ENCODE data around the gene C12orf42. TPM values are rescaled to one million over a fixed set of nuclear protein-coding genes. Genes with fewer than 3 reads are reported as not detected.

The C12orf42 gene
- total RNA-seq, 1 donor from 2014 or later, result not detected

DNA sequence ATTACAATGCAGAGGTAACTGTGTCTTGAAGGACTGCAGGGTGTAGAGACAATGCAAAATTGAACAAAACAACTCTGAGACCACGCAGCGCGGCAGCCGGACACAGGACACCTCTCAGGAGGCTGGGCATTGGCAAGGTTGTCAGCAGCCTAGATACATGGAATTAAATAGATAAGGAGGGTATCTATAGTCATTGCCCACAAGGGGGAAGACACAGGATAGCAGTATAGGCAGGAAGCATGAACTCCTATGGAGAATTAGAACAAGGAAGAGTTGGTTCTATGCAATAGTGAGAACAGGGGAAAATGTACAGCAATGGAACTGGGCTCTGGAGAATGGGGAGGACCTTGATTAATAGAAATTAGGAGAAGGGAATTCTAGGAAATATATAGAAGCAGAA is 164.1 kb downstream of the C12orf42 start:
- DNase-seq, result no peak

DNA sequence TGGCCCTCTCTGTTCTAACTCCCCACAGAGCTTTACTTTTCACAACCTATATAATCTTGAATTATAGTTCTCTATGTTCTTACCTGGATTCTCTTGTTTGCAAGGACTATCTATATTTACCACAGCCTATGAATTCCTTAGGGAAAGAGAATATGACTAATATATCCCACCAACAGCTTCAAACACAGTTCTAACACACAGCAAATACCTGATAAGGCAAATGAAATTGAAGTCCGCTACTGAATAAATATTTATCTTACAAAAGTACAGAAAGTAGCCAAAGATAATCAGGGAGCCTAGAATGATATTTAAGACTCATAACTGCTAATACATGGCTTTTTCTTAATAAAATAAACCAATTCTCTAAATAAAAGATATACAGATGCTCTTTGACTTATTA is 165.1 kb downstream of the C12orf42 start:
- DNase-seq, result no peak

DNA sequence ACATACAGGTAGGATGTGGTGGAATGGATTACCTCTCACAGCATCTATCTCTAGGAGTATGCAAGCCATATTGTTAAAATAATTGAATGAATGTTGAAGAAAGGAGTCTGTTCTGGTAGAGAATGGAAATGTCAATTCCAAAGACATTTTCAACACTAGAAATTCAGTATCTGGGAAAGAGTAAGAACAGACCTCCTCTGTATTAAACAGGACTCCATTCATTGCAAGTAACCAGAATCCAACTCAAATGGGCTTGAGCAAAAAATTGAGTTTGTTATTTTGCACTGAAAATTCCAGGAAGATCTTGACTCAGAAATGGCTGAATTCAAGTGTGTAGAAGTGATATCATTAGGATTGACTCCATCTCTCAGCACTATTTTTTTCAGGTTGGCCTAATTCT is 168.1 kb downstream of the C12orf42 start:
- DNase-seq, result no peak

DNA sequence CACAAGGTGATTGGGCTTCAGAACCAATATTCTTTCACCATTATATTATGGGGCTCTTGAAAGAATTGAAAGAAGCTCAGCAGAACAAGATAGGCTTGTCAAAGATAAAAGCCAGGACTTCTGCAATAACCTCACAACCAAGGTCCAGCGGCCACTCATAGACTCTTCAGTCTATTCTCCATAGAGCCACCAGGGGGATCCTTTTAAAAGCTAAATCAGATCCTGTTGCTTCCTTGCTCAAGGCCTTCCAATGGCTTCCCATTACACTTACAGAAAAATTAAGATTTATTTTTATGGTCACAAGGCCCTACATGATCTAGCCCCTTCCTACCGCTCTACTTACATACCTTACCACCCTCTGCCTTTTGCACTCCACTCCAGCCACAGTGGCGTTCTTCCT is 169.6 kb downstream of the C12orf42 start:
- no peak for DNase-seq

DNA sequence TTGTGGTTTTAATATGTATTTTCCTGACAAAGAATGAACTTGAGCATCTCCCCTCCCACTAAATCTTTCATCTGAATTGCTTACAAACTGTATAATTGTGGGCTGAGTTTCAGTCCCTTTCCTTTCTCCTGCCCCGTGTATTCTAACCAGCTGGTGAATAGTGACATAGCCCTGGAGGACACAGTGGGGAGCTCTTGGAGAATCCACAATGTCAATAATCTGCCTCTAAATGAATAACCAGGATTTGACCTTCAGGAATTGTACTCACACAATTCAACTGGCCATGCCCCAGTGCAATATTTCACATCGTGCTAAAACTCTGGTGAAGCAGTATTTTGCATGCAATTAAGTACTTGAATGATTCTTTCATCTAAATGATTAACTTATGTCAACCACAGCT is 177.2 kb downstream of the C12orf42 start:
- DNase-seq, result no peak

DNA sequence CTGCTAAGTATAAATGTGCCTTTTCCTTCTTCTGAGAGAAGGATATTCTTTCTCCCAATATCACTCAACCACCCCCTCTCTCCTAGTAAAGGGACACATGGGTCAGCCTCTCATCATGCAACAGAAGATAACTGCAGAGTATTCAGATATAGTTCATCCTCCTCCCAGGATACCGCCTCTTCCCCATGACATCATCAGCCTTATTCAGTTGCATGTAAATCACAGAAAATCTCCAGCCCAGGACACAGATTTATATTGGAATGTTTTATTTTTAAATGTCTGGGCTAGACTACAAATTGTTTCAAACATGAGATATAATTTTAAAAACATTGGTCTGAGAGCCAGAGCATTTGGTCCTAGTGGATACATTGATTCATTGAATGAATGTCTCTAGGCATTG is 178.5 kb downstream of the C12orf42 start:
- DNase-seq, result no peak

DNA sequence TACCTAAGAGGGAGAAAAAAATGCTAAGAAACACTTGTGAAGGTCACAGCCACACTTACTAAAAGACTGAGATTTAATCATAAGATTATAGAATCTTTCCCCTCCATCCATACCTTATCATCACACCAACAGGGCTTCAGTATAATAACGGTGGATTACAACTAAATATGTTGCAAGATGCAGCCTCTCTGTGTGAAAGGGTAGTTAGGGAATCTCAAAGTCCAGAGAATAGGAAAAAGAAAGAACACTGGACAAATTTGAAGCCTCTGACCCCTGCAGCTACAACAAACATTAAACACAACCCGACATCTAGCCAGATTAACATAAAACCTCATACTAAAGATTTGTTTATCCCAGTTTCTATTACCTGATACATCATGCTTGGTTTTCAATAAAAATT is 181.0 kb downstream of the C12orf42 start:
- no peak for DNase-seq

DNA sequence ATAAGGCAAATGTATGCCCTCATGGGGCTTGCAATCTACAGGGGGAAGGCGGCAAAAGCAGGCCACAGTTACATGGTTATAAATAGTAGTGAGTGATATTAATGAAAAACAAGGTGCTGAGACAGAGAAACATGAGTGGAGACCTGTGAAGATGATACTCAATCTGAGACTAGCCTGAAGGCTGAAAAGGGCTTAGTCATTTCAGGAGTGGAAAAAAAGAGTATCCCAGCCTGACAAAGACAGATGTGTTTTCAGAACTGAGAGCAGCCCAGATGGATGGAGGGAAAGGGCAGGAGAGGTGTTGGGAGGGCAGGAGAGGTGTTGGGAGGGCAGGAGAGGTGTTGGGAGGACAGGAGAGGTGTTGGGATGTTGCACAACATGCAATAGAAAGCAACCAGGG is 181.9 kb downstream of the C12orf42 start:
- no peak for DNase-seq

DNA sequence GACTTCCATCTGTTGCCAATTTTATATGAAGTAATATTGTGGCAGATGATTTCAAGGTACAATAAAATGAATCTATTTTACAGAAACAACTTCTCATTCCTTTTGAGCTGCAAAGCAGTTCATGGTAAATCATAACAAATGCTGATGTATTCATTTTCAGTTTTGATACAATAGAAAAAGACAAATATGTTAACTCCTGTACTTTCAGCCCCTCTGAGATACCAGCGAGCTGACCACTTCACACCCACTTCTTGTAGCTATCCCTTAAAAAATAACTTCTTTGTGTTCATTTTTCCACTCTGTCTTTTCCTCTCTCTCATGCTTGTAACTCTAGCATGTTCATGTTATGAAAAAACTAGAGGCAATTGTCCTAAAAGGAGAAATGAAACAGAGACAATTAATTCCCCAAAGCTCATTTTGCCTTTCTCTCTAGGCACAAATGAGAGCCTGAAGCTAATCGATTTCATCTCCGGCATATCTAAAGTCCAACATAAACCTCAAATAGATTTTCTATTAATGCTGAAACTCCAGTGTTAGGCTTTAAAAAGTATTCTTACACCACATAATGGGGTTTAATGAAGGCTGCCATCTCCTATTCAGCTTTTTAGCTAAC is 182.9 kb downstream of the C12orf42 start:
- no peak for DNase-seq

DNA sequence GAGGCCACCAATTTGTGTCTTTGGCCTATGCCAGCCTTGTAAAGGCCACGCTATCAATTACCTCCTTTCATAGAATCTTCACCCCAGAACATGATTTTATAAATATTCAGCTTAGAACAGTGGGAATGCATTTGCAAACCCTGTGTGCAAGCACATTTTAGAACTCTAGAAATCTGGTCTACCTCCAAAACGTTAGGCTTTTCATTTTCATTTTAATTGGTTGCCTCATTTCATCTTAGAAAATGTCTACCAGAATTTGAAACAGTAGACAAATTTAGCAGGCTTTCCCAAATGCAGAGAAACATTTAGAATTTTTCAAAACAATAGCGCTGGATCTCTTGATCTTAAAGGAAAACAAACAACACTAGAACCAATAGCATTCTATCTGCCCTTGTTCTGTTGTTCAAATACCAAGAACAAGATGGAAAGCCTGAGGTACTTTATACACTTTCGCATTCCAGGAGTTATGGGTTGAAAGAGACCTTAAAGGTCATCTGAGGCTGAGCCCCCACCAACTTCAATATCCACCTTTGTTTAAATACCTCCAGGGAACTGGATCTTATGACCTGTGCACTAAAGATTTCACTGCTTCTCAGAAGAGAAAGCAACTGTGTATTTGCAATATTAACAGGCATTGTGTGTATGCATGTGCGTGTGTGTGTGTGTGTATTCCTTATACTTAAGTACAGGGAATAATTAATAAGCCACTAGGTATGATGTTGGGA is 185.1 kb downstream of the C12orf42 start:
- no peak for DNase-seq

DNA sequence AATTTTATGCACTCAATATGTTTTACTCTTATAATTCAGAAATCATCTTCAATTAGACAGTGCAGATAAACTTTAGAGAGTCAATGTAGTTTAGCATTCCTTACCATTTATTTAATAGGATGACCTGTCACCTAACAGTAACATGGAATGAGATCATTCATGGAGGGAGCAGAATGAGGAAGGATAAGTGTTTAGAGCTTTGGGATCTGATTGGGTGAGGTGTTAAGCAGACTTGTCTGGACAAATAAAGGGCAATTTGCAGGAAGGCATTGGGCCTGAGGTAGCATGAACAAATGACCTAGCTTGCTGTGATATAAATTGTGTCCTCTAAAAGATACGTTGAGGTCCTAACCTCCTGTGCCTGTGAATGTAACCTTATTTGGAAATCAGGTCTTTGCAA is 187.4 kb downstream of the C12orf42 start:
- no peak for DNase-seq

DNA sequence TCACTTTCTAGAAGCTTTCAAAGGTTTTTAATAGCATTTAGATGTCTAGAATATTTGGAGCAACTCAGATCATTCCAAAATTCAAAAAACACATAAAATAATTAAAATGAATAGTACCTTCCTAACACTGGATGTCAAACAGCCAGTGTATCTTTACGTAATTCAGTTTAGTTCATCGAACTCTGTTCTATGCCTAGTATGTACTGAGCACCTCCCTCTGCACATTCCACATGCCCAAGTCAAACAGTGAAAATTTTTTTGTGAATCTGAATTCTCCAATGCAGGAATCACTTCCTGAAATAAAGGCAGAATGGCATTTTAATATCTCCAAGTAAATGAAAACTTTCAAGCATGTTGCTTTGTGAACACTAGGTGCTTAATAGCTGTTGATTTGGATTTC is 192.3 kb downstream of the C12orf42 start:
- DNase-seq, result no peak

DNA sequence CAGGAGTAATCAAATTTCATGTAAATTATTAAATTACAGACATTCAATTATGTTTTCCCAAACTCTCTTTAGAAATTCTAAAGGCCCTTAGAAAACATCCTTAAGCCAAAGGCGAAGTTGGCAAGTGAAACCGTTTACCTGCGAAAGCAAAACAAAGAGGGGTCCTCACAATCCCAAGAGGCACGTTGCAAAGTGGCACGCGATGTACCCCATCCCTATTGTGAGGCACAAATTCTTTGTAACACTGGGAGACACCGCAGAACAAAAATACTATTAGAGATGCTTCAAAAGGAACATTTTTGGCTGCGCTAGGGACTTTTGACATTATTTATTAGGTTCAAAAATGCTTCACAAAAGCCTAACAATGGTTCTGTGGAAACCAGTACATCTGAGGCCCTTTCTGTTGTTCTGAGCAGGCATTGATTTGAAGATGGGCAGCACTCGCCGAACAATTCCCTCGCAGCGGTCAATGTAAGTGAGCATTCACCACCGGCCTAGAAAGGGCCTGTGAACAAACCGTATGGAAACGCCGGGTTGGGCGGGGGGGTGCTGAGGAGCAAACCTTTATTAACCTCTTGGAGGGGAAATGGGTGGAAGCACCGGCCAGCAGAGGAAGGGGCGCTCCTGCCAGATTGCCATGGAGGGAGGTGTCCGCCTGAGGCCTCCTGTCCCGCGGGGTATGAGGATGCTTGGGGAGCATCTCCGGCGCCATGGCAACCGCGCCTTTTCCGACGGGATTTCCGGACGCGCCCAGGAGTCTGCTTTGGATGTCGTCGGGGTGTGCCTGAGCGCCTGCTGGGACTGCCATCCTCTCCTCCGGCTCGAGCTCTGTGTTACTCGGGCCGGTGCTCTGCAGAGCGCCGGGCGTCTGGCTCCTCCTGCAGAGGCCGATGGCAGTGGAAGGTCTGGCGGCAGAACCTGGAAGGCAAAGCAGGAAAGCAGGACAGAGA is 193.9 kb downstream of the C12orf42 start:
- no peak for DNase-seq

DNA sequence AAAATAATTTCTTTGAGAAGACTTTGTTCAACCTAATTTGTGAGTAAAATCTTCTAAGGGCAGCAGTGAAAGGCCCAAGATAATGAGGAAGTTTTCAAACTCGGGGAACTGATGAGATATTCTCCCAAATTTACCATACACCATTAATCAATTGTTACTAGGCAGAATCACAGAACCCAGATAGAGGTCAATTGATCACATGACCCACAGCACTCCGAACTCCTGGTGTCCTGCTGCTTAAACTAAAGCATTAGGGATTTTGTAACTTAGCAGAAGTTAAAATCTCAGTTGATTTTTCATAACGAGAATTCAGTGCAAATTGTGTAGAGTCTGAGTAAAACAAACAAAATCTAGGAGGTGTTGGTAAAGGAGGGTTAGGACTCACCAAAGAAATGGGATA is 207.8 kb downstream of the C12orf42 start:
- no peak for DNase-seq

DNA sequence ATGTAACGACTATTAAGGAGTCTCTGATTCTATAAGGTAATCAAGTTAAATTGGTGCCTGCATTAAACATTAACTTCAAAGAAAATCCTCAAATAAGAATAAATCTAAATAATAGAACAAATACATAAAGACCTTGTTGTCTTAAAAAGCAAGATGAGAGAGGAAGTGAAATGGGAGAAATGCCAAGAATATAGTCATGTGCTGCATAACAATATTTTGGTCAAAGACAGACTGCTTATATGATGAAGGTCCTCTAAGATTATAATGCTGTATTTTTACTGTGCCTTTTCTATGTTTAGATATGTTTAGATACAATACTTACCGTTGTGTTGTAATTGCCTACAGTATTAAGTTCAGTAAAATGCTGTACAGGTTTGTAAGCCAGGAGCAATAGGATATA is 213.6 kb downstream of the C12orf42 start:
- DNase-seq, result no peak

DNA sequence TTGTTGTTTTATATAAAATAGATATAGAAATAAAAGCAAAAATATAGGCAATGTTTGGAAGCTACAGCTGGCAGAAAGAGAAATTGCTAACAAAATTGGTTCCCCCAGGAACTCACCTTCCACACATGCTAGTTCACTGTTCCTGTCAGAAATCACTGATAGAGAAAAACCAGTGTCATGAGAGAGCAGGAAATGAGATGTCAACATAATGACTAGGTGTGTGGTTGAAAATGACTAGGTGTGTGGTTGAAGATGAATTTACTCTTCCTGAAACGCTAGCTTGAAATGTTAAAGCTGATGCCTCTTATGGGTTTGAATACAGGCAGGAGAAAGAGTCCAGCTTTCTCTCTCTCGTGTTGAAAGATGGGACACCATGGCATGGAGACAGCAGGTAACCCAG is 216.3 kb downstream of the C12orf42 start:
- no peak for DNase-seq

DNA sequence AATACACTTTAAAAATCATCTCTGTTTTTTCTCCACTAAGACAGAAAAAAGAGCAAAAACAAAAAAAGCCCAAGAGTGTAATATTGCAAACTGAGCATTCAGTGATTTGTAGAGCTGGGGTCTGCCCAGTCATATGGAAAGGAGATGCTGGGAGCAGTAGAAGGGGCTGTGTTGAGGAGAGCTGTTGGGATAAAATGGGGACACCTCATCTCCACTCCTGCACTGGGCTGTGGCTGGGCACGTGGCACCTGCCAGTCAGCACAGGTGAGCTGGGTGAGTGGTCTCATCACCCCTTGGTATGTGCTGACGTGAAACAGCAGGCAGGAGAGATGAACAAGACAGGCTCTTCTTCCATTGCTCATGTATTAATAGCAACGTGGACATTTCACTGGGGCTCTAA is 217.4 kb downstream of the C12orf42 start:
- no peak for DNase-seq

DNA sequence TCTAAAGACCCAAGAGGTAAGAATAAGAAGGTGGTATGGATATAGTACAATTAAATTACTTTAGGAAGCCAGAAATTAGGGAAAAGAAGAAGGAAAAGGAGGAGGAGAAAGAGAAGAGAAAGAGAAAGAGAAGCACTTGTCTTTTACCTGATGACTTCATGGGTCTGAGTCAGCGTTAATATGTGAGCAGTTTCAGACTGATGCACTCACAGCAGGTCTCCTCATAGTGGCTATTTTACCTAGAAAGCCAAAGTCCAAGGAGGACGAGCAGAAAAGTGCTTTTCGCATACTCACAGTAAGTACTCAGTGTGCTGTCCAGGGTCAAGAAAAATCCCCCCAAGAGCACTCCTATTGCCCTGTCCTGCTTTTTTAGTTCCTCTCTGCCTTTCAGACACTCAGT is 222.1 kb downstream of the C12orf42 start:
- DNase-seq, result no peak

DNA sequence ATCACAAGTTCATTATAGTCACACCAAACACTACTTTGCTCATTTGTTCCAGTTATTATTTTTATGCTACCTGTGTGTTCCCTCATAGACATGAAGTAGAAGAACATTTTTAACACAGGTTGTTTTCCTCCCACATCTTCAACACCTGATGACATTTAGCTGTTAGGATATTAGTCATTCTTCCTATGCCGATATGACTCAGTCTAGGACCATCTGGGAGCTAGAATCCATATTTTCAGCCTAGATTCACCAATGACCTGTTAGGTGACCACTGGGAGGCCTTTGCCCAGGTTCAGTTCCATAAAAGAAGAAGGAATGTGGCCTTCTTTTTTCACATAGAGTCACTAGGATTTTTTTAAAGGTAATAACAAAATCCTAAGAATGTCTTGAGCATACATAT is 222.8 kb downstream of the C12orf42 start:
- no peak for DNase-seq

DNA sequence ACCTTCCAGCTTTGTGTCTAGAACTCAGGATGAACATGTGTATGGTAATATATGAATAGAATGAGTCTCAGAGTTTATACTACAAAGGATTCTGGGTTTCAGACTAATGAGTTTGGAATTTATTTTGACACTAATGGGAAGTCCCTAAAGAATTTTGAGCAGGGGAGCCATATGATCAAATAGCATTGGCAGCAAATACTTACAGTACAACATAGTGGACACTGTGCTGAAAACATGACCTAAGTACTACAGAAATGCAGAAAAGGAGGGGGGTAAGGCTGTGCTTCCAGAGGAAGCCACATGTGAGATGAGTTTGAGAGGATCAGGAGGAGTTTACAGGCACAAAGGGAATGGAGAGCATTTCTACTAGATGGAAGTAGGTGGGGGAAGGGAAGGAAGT is 225.8 kb downstream of the C12orf42 start:
- DNase-seq, result no peak

DNA sequence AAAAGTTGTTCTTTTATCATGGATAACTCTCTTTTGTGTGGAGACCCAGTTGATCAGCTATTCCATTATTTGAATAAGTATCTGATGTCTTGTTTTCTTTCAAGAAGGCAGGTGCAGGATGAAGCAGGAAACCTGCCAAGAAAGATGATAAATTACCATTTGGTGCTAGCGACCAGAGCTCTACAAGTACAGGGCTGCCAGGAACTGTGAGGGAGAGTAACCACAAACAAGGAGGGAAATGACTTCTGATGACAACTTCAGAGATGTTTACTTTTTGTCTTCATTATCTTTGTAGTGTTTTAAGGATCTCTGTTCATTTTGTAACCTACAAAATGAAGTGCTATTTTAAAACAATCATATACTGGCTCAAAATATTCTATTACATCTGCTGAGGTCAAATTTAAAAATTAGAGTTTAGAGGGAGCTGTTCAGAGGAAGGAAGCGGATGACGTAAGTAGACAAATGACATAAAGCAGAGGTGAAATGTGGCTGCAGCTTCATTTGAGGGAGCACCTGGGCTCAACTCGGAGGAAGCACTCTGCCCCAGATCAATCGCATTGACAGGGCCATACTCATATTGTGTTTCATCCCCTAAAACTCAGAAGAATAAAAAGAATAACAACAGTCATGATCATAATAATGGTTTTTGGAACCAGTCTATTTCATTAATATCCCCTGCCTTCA is 226.8 kb downstream of the C12orf42 start:
- DNase-seq, result no peak

DNA sequence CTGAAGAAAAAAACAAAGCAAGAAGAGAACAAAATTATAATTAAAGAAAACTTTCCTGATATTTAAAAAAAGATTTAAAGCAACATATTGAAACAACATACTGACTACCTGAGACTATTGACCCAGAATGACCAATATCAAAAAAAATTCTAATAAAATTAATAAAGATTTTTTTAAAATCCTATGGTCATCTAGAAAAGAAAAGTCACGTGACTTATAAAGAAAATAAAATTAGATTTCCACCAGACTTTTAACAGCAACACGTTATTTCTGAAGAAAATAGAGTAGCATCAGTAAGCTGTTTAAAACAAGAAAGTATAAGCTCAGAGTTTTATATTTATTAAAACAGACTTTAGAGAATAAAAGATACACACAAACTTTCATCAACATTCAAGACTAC is 238.0 kb downstream of the C12orf42 start:
- DNase-seq, result no peak
